Thyroid gland (tissue), 4 donors: ENCODE measurements around the gene RASSF7.

Source experiments
- POLR2A ChIP-seq, 2 donors: fragments of 450-650 bp; IDR thresholded peaks; one replicate each; pipeline ENCODE4 v1.6.1; 2017; ENCODE audit warnings: antibody characterized with exemption in 2 of 2, mild to moderate bottlenecking in 2 of 2, moderate library complexity in 1 of 2
- TF ChIP-seq, protein P1 (sequence below), 6 experiments: fragments of 200-600 bp in 3 of 6; fragments of 450-650 bp in 3 of 6; sonication (generic) in 3 of 6; IDR thresholded peaks; one replicate each; pipeline ENCODE4 v1.5.1; 2016 to 2019; ENCODE audit warnings: antibody characterized with exemption in 6 of 6, mild to moderate bottlenecking in 2 of 6, inconsistent platforms in 1 of 6, moderate library complexity in 1 of 6

GRCh38 chr11:569158-569885 is 8.6 kb downstream of the RASSF7 start:
- TF ChIP-seq POLR2A (IDR thresholded peaks at IDR 0.05): no peak
- TF ChIP-seq, protein P1, sequence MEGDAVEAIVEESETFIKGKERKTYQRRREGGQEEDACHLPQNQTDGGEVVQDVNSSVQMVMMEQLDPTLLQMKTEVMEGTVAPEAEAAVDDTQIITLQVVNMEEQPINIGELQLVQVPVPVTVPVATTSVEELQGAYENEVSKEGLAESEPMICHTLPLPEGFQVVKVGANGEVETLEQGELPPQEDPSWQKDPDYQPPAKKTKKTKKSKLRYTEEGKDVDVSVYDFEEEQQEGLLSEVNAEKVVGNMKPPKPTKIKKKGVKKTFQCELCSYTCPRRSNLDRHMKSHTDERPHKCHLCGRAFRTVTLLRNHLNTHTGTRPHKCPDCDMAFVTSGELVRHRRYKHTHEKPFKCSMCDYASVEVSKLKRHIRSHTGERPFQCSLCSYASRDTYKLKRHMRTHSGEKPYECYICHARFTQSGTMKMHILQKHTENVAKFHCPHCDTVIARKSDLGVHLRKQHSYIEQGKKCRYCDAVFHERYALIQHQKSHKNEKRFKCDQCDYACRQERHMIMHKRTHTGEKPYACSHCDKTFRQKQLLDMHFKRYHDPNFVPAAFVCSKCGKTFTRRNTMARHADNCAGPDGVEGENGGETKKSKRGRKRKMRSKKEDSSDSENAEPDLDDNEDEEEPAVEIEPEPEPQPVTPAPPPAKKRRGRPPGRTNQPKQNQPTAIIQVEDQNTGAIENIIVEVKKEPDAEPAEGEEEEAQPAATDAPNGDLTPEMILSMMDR (IDR thresholded peaks at IDR 0.05): no peak
